Neural progenitor cell (in vitro differentiated cells): Measurements from ENCODE around the gene EXOSC10. TPM values are rescaled to one million over a fixed set of nuclear protein-coding genes. Genes with fewer than 3 reads are reported as not detected.

Experiments
- DNase-seq: peaks from one replicate; pipeline ENCODE4 v3.0.0-alpha.2; 2016; ENCODE audit warnings: low spot score
- H2AFZ ChIP-seq: fragments of 200-600 bp; sonication (generic); replicated peaks from 2 replicates; pipeline ENCODE4 v1.6.1; 2016; ENCODE audit warnings: antibody characterized with exemption
- H3F3A ChIP-seq: fragments of 200-600 bp; sonication (generic); 2 replicates; pipeline ENCODE4 v1.6.1; 2016; ENCODE audit warnings: antibody characterized with exemption, low read depth
- H3K27ac ChIP-seq: fragments of 200-600 bp; sonication (generic); 2 replicates; pipeline ENCODE4 v1.5.1; 2016; ENCODE audit warnings: mild to moderate bottlenecking
- H3K27me3 ChIP-seq: fragments of 200-600 bp; sonication (generic); 2 replicates; pipeline ENCODE4 v1.6.1; 2016; ENCODE audit warnings: mild to moderate bottlenecking, moderate library complexity
- H3K36me3 ChIP-seq: fragments of 200-600 bp; sonication (generic); 2 replicates; pipeline ENCODE4 v1.5.1; 2016
- H3K4me1 ChIP-seq: fragments of 200-600 bp; sonication (generic); 2 replicates; pipeline ENCODE4 v1.6.1; 2016; ENCODE audit warnings: mixed run types
- H3K4me2 ChIP-seq: fragments of 200-600 bp; sonication (generic); 2 replicates; pipeline ENCODE4 v1.6.1; 2016
- H3K4me3 ChIP-seq: fragments of 200-600 bp; sonication (generic); 2 replicates; pipeline ENCODE4 v1.5.1; 2016
- H3K79me2 ChIP-seq: fragments of 200-600 bp; sonication (generic); 2 replicates; pipeline ENCODE4 v1.6.1; 2016; ENCODE audit warnings: low read depth
- H3K9ac ChIP-seq: fragments of 200-600 bp; sonication (generic); 2 replicates; pipeline ENCODE4 v1.6.1; 2016
- H3K9me3 ChIP-seq: fragments of 200-600 bp; sonication (generic); 2 replicates; pipeline ENCODE4 v1.5.1; 2016; ENCODE audit warnings: low read depth
- H4K20me1 ChIP-seq: fragments of 200-600 bp; sonication (generic); 2 replicates; pipeline ENCODE4 v1.6.1; 2016; ENCODE audit warnings: low read depth
- H3K27ac Mint-ChIP-seq: 3 replicates; pipeline ENCODE4 v1.8.0; 2021; ENCODE audit warnings: mixed read lengths
- H3K27me3 Mint-ChIP-seq: 2 replicates; pipeline ENCODE4 v1.8.0; 2022; ENCODE audit warnings: low read depth, mild to moderate bottlenecking, inconsistent platforms, moderate library complexity, mixed read lengths; ENCODE audit not compliant: insufficient read depth
- H3K36me3 Mint-ChIP-seq: 3 replicates; pipeline ENCODE4 v1.8.0; 2021; ENCODE audit warnings: mixed read lengths
- H3K4me1 Mint-ChIP-seq: 3 replicates; pipeline ENCODE4 v1.8.0; 2021; ENCODE audit warnings: mixed read lengths
- H3K4me3 Mint-ChIP-seq: 3 replicates; pipeline ENCODE4 v1.8.0; 2021; ENCODE audit warnings: mild to moderate bottlenecking, moderate library complexity, mixed read lengths
- H3K9me3 Mint-ChIP-seq: 3 replicates; pipeline ENCODE4 v1.8.0; 2020; ENCODE audit warnings: mixed read lengths
- CTCF ChIP-seq: fragments of 200-600 bp; sonication (generic); IDR thresholded peaks from 2 replicates; pipeline ENCODE4 v1.5.1; 2017; ENCODE audit warnings: antibody characterized with exemption, mild to moderate bottlenecking
- EZH2 ChIP-seq: fragments of 200-600 bp; sonication (generic); IDR thresholded peaks from 2 replicates; pipeline ENCODE4 v1.6.1; 2017; ENCODE audit warnings: antibody characterized with exemption, mild to moderate bottlenecking, moderate library complexity
- EZH2phosphoT487 ChIP-seq: fragments of 200-600 bp; sonication (generic); IDR thresholded peaks from 2 replicates; pipeline ENCODE4 v1.6.1; 2017; ENCODE audit warnings: antibody characterized with exemption
- total RNA-seq: library from RNA; depleted of rRNA; stranded (reverse); fragments of >200 nt; gene quantifications from 2 replicates; pipeline ENCODE4 v1.2.3, GENCODE V29; 2015; ENCODE audit warnings: low replicate concordance

The EXOSC10 gene
- total RNA-seq, 1 donor from 2014 or later: 102 TPM

- no peak overlapping the region for H3K27ac ChIP-seq
- no peaks in the 10 kb centered on the region for H3K27me3 ChIP-seq
- H3K36me3 Mint-ChIP-seq: peaks cover 43% of the 10 kb centered on the region
Observed at GRCh38 chr1:11072216-11072917, 27.3 kb downstream of the EXOSC10 start.

GRCh38 chr1:11071463-11072215, 28.0 kb downstream of the EXOSC10 start:
- no peak overlapping the region for H3K27ac ChIP-seq
- H3K9me3 ChIP-seq: no peaks in the 10 kb centered on the region
- Mint-ChIP-seq H3K4me1 (no peaks in the 10 kb centered on the region), H3K36me3 (peaks cover 43% of the 10 kb centered on the region), H3K27me3 (no peaks in the 10 kb centered on the region), H3K4me3 (no peak overlapping the region), H3K9me3 (no peaks in the 10 kb centered on the region), H3K27ac (no peak overlapping the region)
- DNase-seq: no peak
- TF ChIP-seq EZH2phosphoT487: no peak
- TF ChIP-seq CTCF: no peak
- no peak for TF ChIP-seq EZH2
- no peaks in the 10 kb centered on the region for H3K79me2 ChIP-seq
- no peaks in the 10 kb centered on the region for H3K4me1 ChIP-seq
- no peaks in the 10 kb centered on the region for H3F3A ChIP-seq
- H3K4me2 ChIP-seq: no peak overlapping the region
- no peaks in the 10 kb centered on the region for H3K27me3 ChIP-seq
- no peak overlapping the region for H3K4me3 ChIP-seq
- no peak overlapping the region for H3K9ac ChIP-seq
- no peaks in the 10 kb centered on the region for H4K20me1 ChIP-seq
- H3K36me3 ChIP-seq: no peaks in the 10 kb centered on the region
- H2AFZ ChIP-seq: no peak overlapping the region

More at GRCh38 chr1:11072216-11072917, 27.3 kb downstream of the EXOSC10 start:
- no peak overlapping the region for H3K4me3 ChIP-seq
- H3K79me2 ChIP-seq: no peaks in the 10 kb centered on the region
- no peak for DNase-seq
- Mint-ChIP-seq H3K4me3 (no peak overlapping the region), H3K4me1 (no peaks in the 10 kb centered on the region), H3K27ac (no peak overlapping the region), H3K27me3 (no peaks in the 10 kb centered on the region), H3K9me3 (no peaks in the 10 kb centered on the region)
- no peaks in the 10 kb centered on the region for H3K4me1 ChIP-seq
- no peaks in the 10 kb centered on the region for H3F3A ChIP-seq
- no peaks in the 10 kb centered on the region for H3K36me3 ChIP-seq
- H4K20me1 ChIP-seq: no peaks in the 10 kb centered on the region
- no peaks in the 10 kb centered on the region for H3K9me3 ChIP-seq
- H2AFZ ChIP-seq: no peak overlapping the region
- no peak overlapping the region for H3K4me2 ChIP-seq
- TF ChIP-seq EZH2phosphoT487 (no peak), EZH2 (no peak), CTCF (no peak)
- no peak overlapping the region for H3K9ac ChIP-seq

GRCh38 chr1:11070876-11071275, 28.8 kb downstream of the EXOSC10 start:
- no peaks in the 10 kb centered on the region for H3K27me3 ChIP-seq
- TF ChIP-seq EZH2phosphoT487 (no peak), EZH2 (no peak), CTCF (no peak)
- H3K9ac ChIP-seq: no peak overlapping the region
- DNase-seq: no peak
- no peak overlapping the region for H3K4me2 ChIP-seq
- H3K4me1 ChIP-seq: no peaks in the 10 kb centered on the region
- no peaks in the 10 kb centered on the region for H3K27me3 Mint-ChIP-seq
- no peak overlapping the region for H3K27ac ChIP-seq
- no peaks in the 10 kb centered on the region for H3K79me2 ChIP-seq
- no peaks in the 10 kb centered on the region for H3K4me1 Mint-ChIP-seq
- no peaks in the 10 kb centered on the region for H3K9me3 ChIP-seq
- H3K4me3 Mint-ChIP-seq: no peak overlapping the region
- H3F3A ChIP-seq: no peaks in the 10 kb centered on the region
- H4K20me1 ChIP-seq: no peaks in the 10 kb centered on the region
- peaks cover 42% of the 10 kb centered on the region for H3K36me3 Mint-ChIP-seq
- H3K36me3 ChIP-seq: peaks cover 1% of the 10 kb centered on the region
- no peak overlapping the region for H2AFZ ChIP-seq
- no peaks in the 10 kb centered on the region for H3K9me3 Mint-ChIP-seq
- H3K4me3 ChIP-seq: no peak overlapping the region
- H3K27ac Mint-ChIP-seq: no peak overlapping the region
